ENCODE data around the gene DNAJC5. TPM values are rescaled to one million over a fixed set of nuclear protein-coding genes. Genes with fewer than 3 reads are reported as not detected.

The DNAJC5 gene
- total RNA-seq, 2 donors from 2014 or later = 67.6 to 89.1 TPM

DNA sequence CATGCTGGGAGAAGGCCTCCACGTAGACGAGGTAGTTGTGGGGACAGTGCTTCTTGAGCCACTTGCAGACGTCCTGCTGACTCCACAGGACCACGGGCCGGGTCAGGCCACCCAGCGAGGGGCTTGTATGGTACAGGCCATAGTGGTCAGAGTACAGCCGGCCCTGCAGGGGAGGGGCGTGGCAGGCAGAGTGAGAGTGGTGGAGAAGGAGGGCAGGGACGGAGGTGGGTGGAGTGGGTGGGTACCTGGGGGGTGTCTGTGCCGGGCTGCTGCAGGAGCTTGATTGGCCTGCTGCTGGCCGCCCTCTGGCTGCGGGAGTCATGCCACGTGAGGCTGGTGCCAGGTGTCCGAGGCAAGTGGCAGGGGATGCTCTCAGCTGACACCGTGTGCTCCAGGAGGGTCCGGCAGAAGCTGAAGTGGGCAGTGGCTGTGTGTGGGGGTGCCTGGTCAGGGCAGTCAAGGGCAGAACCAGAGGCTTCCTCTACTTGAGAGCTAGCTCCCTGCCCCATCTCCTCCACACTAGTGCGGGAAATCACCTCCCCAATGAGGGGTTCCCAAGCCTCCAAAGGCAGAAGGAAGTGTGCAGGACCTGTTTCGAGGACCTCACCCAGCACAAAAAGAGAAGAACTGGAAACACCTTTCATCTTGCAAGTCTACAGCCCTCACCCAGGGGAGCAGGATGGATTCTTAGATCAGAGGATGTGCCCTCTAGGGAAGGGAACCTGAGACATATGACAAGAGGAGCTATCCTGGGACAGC is 82.2 kb downstream of the DNAJC5 start:
- Mint-ChIP-seq H3K27me3 (no peaks in the 10 kb centered on the region), H3K4me3 (peak overlapping the region; percentile 79), H3K4me1 (ENCODE audit: low read depth in 2 of 2) (peaks cover 62 to 68% of the 10 kb centered on the region in 2 donors), H3K36me3 (peaks cover 9% of the 10 kb centered on the region), H3K27ac (peak overlapping the region; percentile 43 to 87), H3K9me3 (no peaks in the 10 kb centered on the region)
- DNase-seq (ENCODE audit: low spot score) (no peak), ATAC-seq (no peak)

DNA sequence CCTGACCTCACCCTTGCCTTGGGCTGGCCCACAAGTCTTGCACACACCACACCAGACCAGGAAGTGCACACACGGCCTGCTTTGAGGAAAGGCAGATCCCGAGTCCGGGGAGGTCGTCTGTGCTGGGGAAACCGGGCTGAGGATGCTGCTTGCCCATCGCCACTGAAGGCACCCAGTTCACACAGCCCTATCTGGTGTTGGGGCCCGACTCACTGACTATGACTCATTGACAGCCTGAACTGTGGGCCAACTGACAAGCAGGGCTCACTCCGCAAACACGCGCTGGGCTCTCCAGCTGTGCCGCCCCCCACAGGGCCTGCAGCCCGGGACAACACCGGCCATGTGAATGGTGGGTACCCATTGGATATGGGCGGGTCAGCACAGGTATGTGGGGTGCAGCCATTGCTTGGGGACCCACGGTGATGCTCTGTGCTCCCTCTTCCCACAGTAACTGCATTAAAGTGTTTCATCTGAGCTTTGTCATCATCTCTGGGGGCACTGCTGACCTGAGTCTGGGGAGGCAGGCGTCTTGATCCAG is 82.9 kb downstream of the DNAJC5 start:
- DNase-seq (ENCODE audit: low spot score) (peak; percentile 87), ATAC-seq (peak; percentile 72 to 73)
- Mint-ChIP-seq H3K9me3 (no peaks in the 10 kb centered on the region), H3K36me3 (peaks cover 12% of the 10 kb centered on the region), H3K27me3 (no peaks in the 10 kb centered on the region), H3K4me1 (ENCODE audit: low read depth in 2 of 2) (peaks cover 66 to 72% of the 10 kb centered on the region in 2 donors), H3K27ac (peak overlapping the region; percentile 43 to 87), H3K4me3 (peak overlapping the region; percentile 79)

DNA sequence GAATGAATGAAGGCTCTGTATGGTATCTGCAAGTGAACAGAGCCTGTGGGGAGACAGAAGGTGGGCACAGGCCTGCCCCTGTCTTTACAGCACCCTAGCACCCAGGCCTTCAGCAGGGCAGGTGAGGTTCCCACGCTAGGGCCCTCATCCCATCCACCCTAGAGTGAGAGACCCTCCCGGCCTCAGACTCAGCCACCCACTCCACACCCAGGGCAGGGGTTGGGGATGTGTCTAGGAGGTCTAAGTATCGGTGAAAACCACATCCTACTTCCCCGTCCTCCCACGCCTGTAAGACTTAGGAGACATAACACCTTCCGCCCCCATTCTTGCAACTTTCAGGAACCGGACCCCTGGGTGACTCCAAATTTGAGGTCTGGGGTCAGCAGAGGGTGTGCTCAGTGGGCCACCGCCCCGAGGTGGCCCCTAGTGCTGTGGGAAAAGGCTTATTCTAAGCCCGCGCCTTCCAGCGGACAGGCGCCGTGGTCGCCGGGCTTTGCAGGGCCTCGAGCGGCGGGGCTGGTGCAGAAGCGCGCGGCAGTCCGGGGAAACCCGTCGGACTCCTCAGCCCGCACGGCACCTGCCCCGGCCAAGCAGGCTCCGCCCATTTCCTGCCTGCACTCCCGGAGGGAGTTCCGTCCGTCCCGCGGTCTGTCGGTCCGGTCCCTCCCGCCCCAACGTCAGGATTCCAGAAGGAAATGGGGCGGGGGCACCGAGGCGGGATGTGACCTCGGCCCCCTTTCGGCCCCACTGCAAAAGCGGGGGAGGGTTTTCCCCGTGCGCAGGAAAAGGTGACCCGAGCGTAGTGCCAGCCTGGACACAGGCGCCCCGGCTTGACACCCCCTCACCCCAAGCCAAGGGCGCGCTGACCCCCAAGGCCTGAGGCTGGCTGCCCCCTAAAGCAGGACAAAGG is 83.6 kb downstream of the DNAJC5 start:
- DNase-seq (ENCODE audit: low spot score) (peak; percentile 94), ATAC-seq (peak; percentile 51 to 73)
- H3K36me3 Mint-ChIP-seq = peaks cover 16% of the 10 kb centered on the region
- no peaks in the 10 kb centered on the region for H3K27me3 Mint-ChIP-seq
- peak overlapping the region; percentile 43 to 87 for H3K27ac Mint-ChIP-seq
- no peaks in the 10 kb centered on the region for H3K9me3 Mint-ChIP-seq
- H3K4me1 Mint-ChIP-seq (ENCODE audit: low read depth in 2 of 2) = peaks cover 66 to 69% of the 10 kb centered on the region in 2 donors
- H3K4me3 Mint-ChIP-seq = peak overlapping the region; percentile 79

DNA sequence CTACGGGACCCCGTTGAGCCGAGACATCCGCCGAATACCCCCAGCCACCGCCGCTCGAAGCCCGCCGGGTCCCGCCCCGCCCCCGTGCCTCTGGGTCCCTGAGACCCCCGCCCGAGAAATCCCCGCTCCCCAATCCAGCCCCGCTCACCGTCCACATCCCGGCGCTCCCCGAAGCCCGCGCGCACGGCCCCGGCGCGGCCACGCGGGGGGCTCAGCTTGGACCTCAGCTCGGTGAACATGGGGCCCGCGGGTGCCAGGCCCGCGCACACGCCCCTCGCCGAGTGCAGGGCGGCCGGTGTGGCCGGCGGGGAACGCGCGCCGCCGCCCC is 84.3 kb downstream of the DNAJC5 start:
- Mint-ChIP-seq H3K27me3 (no peaks in the 10 kb centered on the region), H3K36me3 (peaks cover 16% of the 10 kb centered on the region), H3K27ac (peak overlapping the region; percentile 43 to 87), H3K9me3 (no peaks in the 10 kb centered on the region), H3K4me3 (peak overlapping the region; percentile 79), H3K4me1 (ENCODE audit: low read depth in 2 of 2) (peaks cover 62 to 63% of the 10 kb centered on the region in 2 donors)
- DNase-seq (ENCODE audit: low spot score) (no peak), ATAC-seq (no peak)

DNA sequence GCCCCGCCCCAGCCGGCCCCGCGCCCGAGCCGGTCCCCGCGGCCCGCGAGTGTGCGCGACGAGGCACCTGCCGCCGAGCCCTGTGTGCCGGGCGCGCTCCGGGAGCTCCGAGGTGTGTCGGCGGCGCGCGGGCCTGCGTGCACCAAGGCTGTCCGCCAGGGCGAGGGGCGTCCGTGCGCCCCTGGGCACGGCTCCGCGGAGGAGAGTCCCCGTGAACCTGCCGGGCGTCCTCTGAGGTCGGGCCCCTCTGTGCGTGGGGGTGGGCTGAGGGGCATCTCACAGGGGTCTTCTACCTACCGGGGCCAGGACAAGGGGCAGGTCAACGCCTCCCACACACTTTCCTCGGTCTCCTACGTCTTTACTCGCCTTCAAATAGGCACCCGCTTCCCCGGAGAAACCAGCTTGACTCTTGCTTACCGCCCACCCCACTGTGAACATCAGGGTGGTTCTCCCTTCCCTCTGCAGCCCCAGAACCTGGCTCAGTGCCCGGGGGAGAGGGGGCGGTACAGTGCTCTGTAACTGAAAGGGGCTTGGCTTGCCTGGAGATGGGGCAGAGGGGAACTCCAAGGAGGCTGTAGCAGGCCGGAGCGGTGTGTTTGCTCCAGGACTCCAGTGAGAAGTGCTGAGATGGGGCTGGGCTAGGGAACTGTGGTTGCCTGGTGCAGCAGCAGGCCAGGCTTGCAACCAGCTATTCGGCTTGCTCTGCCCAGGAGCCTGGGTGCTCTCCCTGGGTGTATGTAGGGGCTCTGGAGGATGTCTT is 84.8 kb downstream of the DNAJC5 start, which contains the start of gene SAMD10:
TSS of gene SAMD10 (minus strand) at position 86 of the 760 bp plus-strand sequence. CDS start 175 bp downstream, outside the sequence.
- Mint-ChIP-seq H3K4me1 (ENCODE audit: low read depth in 2 of 2) (peaks cover 63 to 67% of the 10 kb centered on the region in 2 donors), H3K4me3 (peak within 1 kb of the TSS; percentile 97), H3K27me3 (no peaks in the 10 kb centered on the region), H3K9me3 (no peaks in the 10 kb centered on the region), H3K27ac (peak within 1 kb of the TSS; percentile 92), H3K36me3 (peaks cover 21% of the 10 kb centered on the region)
- DNase-seq (ENCODE audit: low spot score) = peak; percentile 90
- ATAC-seq = peak; percentile 58 to 72

DNA sequence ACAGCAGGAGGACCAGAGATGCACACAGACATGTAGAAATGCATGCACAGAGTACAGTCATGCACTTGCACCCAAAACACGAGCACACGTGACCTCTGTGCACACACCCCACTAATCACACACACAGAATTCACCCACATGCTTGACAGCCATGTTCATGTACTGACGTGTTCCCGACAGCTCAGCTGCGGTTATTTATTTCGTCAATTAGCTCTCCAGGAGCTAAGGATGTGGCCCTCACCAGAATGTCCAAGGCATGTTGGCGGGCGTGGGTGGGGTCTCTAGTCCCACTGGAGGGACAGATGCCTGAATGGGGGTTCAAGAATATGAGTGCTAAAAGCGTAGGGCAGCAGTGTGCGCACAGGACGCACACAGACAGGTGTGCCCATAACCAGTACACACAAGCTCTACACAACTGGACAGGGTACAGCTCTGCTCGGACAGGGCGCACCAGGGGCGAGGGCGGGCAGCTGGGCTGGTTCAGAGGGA is 85.4 kb downstream of the DNAJC5 start:
- Mint-ChIP-seq H3K4me1 (ENCODE audit: low read depth in 2 of 2) (peaks cover 62 to 69% of the 10 kb centered on the region in 2 donors), H3K27me3 (no peaks in the 10 kb centered on the region), H3K4me3 (peak overlapping the region; percentile 97), H3K9me3 (no peaks in the 10 kb centered on the region), H3K36me3 (peaks cover 24% of the 10 kb centered on the region), H3K27ac (peak overlapping the region; percentile 92)
- DNase-seq (ENCODE audit: low spot score) (no peak), ATAC-seq (peak; percentile 1 to 38)

DNA sequence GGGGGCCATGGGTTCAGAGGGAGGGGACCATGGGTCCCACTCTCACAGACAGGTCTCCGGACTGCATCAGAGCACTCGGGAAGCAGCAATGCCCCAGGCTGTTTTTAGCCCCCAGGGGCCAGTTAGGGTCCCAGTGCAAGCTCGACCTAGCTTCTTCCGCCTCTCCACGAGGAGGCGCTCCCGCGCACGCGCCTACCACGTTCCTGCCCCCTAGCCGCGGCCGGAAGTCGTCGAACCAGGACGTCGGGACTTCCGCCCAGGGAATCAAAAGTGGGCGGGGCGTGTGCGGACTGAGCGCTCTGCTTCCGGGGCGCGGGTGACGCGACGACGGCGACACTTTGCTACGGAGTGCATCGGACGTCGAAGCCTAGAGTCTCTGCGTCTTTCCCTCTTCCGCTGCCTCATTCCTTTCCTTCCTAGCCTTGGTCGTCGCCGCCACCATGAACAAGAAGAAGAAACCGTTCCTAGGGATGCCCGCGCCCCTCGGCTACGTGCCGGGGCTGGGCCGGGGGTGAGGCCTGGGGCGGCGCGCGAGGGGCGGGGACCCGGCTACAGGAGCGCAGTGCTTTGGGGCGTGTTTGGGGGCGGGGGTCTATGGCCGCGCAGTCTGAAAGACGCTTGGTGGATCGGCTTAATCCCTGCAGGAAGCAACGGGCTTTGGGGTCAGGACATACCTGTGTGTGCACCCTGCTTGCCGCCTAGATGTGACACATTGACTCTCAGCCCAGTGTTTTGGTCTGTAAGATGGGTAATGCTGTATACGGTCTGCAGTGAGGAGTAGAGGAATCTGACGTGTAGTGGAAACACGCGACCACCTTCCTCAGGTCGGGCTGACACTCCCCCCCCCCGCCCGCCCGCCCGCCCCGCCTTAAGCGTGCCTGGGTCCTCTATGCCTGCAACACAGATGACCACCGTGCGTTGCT is 86.1 kb downstream of the DNAJC5 start, which contains the start of gene PRPF6:
TSS of gene PRPF6 (plus strand) at position 327 of the 923 bp plus-strand sequence. CDS start at position 441, 114 bp downstream.
- Mint-ChIP-seq H3K27ac (peak within 1 kb of the TSS; percentile 92), H3K4me1 (ENCODE audit: low read depth in 2 of 2) (peaks cover 60 to 65% of the 10 kb centered on the region in 2 donors), H3K36me3 (peaks cover 27% of the 10 kb centered on the region), H3K4me3 (peak within 1 kb of the TSS; percentile 97), H3K9me3 (no peaks in the 10 kb centered on the region), H3K27me3 (no peaks in the 10 kb centered on the region)
- ATAC-seq (peak; percentile 74 to 81), DNase-seq (ENCODE audit: low spot score) (peak; percentile 98)

DNA sequence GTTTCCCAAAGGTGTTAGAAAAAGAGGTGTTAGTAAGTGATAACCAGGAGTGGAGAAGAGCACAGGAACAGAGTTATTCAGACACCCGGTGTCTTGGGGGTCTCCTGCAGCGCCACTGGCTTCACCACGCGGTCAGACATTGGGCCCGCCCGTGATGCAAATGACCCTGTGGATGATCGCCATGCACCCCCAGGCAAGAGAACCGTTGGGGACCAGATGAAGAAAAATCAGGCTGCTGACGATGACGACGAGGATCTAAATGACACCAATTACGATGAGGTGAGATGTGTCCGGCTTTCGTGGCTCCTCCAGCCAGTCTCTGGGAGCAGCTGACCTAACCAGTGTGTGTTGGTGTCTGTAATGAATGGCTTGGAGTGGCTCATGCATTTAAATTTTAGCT is 88.0 kb downstream of the DNAJC5 start:
- Mint-ChIP-seq H3K27ac (peak overlapping the region; percentile 18 to 92), H3K4me3 (peak overlapping the region; percentile 50), H3K27me3 (no peaks in the 10 kb centered on the region), H3K4me1 (ENCODE audit: low read depth in 2 of 2) (peaks cover 42 to 46% of the 10 kb centered on the region in 2 donors), H3K36me3 (peaks cover 21% of the 10 kb centered on the region), H3K9me3 (no peaks in the 10 kb centered on the region)
- DNase-seq (ENCODE audit: low spot score) (no peak), ATAC-seq (no peak)

Other genes with a start within 250 kb of the DNAJC5 start
- gene STMN3, start 241.7 kb upstream of the DNAJC5 start, total RNA-seq = 1 to 10 TPM in 1 of 2 donors, under 1 TPM in 1; 0.88 to 3.2 TPM
- 10 to 100 TPM; 32.3 to 76.9 TPM for gene RTEL1, start 236.8 kb upstream of the DNAJC5 start, total RNA-seq
- not detected for gene TNFRSF6B, start 198.5 kb upstream of the DNAJC5 start, total RNA-seq
- 10 to 100 TPM; 52.4 to 87.0 TPM for gene ARFRP1, start 187.2 kb upstream of the DNAJC5 start, total RNA-seq
- gene ZGPAT, start 187.1 kb upstream of the DNAJC5 start, total RNA-seq = 10 to 100 TPM; 40.8 to 53.0 TPM
- 10 to 100 TPM in 1 of 2 donors, 1 to 10 TPM in 1; 9.3 to 15.7 TPM for gene LIME1, start 158.5 kb upstream of the DNAJC5 start, total RNA-seq
- 10 to 100 TPM; 21.0 to 31.1 TPM for gene SLC2A4RG, start 155.3 kb upstream of the DNAJC5 start, total RNA-seq
- gene ZBTB46, start 63.9 kb upstream of the DNAJC5 start, total RNA-seq = 1 to 10 TPM in 1 of 2 donors, under 1 TPM in 1; 0.25 to 1.2 TPM
- not detected for gene ABHD16B, start 33.6 kb upstream of the DNAJC5 start, total RNA-seq
- 10 to 100 TPM; 48.8 to 60.0 TPM for gene TPD52L2, start 29.9 kb upstream of the DNAJC5 start, total RNA-seq
- 10 to 100 TPM; 32.6 to 52.9 TPM for gene UCKL1, start 61.3 kb downstream of the DNAJC5 start, total RNA-seq
- 10 to 100 TPM in 1 of 2 donors, 1 to 10 TPM in 1; 9.6 to 13.8 TPM for gene ZNF512B, start 74.8 kb downstream of the DNAJC5 start, total RNA-seq
- 10 to 100 TPM; 33.3 to 33.6 TPM for gene SAMD10, start 84.5 kb downstream of the DNAJC5 start, total RNA-seq
- 10 to 100 TPM; 65.9 to 87.7 TPM for gene PRPF6, start 86.0 kb downstream of the DNAJC5 start, total RNA-seq
- 1 to 10 TPM; 2.4 to 6.3 TPM for gene C20orf204, start 141.1 kb downstream of the DNAJC5 start, total RNA-seq
- gene SOX18, start 154.5 kb downstream of the DNAJC5 start, total RNA-seq = not detected
- 10 to 100 TPM; 23.2 to 24.1 TPM for gene TCEA2, start 168.1 kb downstream of the DNAJC5 start, total RNA-seq
- gene RGS19, start 184.4 kb downstream of the DNAJC5 start, total RNA-seq = 10 to 100 TPM; 27.1 to 33.4 TPM
- under 1 TPM; 0.12 to 0.20 TPM for gene OPRL1, start 185.0 kb downstream of the DNAJC5 start, total RNA-seq
- not detected for gene LKAAEAR1, start 189.3 kb downstream of the DNAJC5 start, total RNA-seq
- gene NPBWR2, start 212.4 kb downstream of the DNAJC5 start, total RNA-seq = not detected

All from natural killer cell treated with Interleukin-12 subunit alpha and Interleukin-12 subunit beta and Interleukin-15 and Interleukin-18, amount 100 ng/mL, for 72 hours (primary cell).